ENCODE results near the gene DBNL.

DNA sequence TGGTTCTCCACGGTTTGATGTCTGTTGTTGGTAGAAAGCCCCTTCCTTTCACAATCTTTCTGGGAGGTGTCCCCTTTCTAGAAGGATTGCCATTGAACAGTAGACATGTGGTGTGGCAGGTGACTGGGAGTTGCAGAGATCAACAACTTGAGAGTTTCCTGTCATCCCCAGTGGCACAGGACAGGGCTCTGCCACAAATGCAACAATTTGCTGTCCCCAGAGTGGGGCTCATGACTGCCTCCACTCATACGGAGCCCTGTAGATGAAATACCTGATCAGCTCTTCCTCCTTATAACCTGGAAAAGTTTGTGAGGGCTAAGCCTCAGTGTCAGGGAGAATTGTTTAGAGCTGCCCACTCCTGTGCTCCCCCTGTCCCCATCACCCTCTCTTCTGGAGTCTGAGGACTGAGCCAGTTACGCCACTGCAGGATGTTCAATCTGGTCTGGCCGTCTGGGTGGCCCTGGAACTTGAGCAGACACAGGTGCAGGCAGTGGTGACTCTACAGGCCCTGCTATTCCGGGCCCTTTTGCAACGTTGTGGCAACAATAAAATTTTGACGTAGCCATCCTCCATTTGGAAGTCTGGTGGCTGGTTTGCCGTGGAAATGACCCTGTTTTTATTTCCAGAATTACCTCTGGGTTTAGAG is 6.5 kb downstream of the DBNL start:
- TF ChIP-seq GATA2 (IDR thresholded peaks at IDR 0.05; ENCODE audit: low read depth, low read length) = no peak
- TF ChIP-seq GATA3 (IDR thresholded peaks at IDR 0.05; ENCODE audit: low read depth, low read length) = no peak

Data from SH-SY5Y (cell line).